ENCODE measurements around the gene FAM53C. TPM values are rescaled to one million over a fixed set of nuclear protein-coding genes. Genes with fewer than 3 reads are reported as not detected.
"Not testable (repeated sequence)": the region's sequence is repeated elsewhere in the genome, so short reads cannot be mapped to it uniquely, and the experiment has no call there.

The FAM53C gene
- total RNA-seq, 1 donor from 2014 or later, result 17.4 TPM

DNA sequence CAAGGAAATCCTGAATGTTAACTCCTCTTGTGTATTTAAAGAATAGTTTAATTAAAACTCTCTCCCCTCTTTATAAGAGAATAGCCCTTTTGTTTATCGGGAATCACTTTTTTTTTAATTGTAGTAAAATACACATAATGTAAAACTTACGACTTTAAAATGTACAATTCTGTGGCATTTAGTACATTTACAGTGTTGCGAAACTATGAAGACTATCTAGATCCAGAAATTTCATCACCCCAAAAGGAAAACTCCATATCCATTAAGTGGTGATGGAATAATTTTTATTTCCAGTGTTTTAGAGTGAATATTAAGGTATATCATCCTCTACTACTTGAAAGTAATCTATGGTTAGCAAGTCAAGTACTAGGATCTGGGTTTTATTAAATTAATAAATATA lies 51.3 kb downstream of the FAM53C start:
- Histone ChIP-seq H3K4me1 (no peaks in the 10 kb centered on the region), H3K4me3 (no peak overlapping the region), H3K36me3 (peaks cover 0 to 61% of the 10 kb centered on the region in 2 donors), H3K9me3 (no peaks in the 10 kb centered on the region), H3K27ac (no peak overlapping the region), H3K27me3 (no peaks in the 10 kb centered on the region)
- DNase-seq (ENCODE audit: extremely low spot score in 2 of 2), result no peak
- TF ChIP-seq POLR2AphosphoS5 (IDR thresholded peaks at IDR 0.05; ENCODE audit: insufficient read depth in 1 of 2, low read depth in 1 of 2) (no peak), POLR2A (IDR thresholded peaks at IDR 0.05) (no peak)
- TF ChIP-seq, protein P1, sequence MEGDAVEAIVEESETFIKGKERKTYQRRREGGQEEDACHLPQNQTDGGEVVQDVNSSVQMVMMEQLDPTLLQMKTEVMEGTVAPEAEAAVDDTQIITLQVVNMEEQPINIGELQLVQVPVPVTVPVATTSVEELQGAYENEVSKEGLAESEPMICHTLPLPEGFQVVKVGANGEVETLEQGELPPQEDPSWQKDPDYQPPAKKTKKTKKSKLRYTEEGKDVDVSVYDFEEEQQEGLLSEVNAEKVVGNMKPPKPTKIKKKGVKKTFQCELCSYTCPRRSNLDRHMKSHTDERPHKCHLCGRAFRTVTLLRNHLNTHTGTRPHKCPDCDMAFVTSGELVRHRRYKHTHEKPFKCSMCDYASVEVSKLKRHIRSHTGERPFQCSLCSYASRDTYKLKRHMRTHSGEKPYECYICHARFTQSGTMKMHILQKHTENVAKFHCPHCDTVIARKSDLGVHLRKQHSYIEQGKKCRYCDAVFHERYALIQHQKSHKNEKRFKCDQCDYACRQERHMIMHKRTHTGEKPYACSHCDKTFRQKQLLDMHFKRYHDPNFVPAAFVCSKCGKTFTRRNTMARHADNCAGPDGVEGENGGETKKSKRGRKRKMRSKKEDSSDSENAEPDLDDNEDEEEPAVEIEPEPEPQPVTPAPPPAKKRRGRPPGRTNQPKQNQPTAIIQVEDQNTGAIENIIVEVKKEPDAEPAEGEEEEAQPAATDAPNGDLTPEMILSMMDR (IDR thresholded peaks at IDR 0.05), result no peak
- intact Hi-C loops (cut with DNase I), result no loop called here

DNA sequence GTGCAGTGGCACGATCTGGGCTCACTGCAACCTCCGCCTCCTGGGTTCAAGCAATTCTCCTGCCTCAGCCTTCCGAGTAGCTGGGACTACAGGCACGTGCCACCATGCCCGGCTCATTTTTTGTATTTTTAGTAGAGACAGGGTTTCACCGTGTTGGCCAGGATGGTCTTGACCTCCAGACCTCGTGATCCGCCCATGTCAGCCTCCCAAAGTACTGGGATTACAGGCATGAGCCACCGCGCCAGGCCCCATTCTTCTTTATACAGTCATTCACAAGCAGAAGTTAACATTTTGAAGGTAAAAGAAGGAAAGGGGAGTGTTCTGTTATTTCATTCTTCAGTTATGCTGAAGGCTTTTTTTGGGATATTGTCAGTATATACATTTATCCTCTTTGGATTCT lies 51.8 kb downstream of the FAM53C start:
- peaks cover 0 to 61% of the 10 kb centered on the region in 2 donors for H3K36me3 ChIP-seq
- H3K4me1 ChIP-seq; DNase-seq (ENCODE audit: extremely low spot score in 2 of 2); intact Hi-C loops (cut with DNase I); H3K27ac ChIP-seq; H3K4me3 ChIP-seq; H3K9me3 ChIP-seq; H3K27me3 ChIP-seq: not testable (repeated sequence)

DNA sequence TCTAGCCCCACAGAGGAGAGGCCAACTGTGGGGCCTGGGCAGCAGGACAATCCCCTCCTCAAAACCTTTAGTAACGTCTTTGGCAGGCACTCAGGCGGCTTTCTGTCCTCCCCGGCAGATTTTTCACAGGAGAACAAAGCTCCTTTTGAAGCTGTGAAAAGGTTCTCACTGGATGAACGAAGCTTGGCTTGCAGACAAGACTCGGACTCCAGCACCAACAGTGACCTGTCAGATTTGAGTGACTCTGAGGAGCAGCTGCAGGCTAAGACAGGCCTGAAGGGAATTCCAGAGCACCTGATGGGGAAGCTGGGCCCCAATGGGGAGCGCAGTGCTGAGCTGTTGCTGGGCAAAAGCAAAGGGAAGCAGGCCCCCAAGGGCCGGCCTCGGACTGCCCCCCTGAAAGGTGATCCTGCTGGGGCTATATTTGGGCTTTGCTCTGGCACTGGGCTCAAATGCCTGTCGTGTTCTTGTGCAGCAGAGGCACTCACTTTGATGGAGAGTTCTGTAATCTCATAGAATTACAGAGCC lies 53.9 kb downstream of the FAM53C start:
- H3K4me3 ChIP-seq, result no peak overlapping the region
- no peak overlapping the region for H3K27ac ChIP-seq
- H3K27me3 ChIP-seq, result no peaks in the 10 kb centered on the region
- TF ChIP-seq POLR2A (IDR thresholded peaks at IDR 0.05) (no peak), POLR2AphosphoS5 (IDR thresholded peaks at IDR 0.05; ENCODE audit: insufficient read depth in 1 of 2, low read depth in 1 of 2) (no peak)
- TF ChIP-seq, protein P1 (IDR thresholded peaks at IDR 0.05), result no peak
- H3K9me3 ChIP-seq, result no peaks in the 10 kb centered on the region
- intact Hi-C loops (cut with DNase I), result no loop called here
- DNase-seq (ENCODE audit: extremely low spot score in 2 of 2), result no peak
- peaks cover 0 to 63% of the 10 kb centered on the region in 2 donors for H3K36me3 ChIP-seq
- H3K4me1 ChIP-seq, result no peaks in the 10 kb centered on the region

Other genes starting within 250 kb of the FAM53C start
- not detected for gene NME5, start 198.8 kb upstream of the FAM53C start, total RNA-seq
- gene BRD8, start 159.6 kb upstream of the FAM53C start, total RNA-seq, result 34.6 TPM
- 2.5 TPM for gene KIF20A, start 159.2 kb upstream of the FAM53C start, total RNA-seq
- gene CDC23, start 124.9 kb upstream of the FAM53C start, total RNA-seq, result 14.2 TPM
- gene GFRA3, start 63.6 kb upstream of the FAM53C start, total RNA-seq, result 4.7 TPM
- gene CDC25C, start 6.5 kb upstream of the FAM53C start, total RNA-seq, result 2.0 TPM
- 48.6 TPM for gene KDM3B, start 14.4 kb downstream of the FAM53C start, total RNA-seq
- gene REEP2, start 100.8 kb downstream of the FAM53C start, total RNA-seq, result 6.1 TPM
- 119 TPM for gene EGR1, start 127.2 kb downstream of the FAM53C start, total RNA-seq
- 60.6 TPM for gene ETF1, start 205.0 kb downstream of the FAM53C start, total RNA-seq
- gene HSPA9, start 237.1 kb downstream of the FAM53C start, total RNA-seq, result 156 TPM